Measurements from ENCODE around the gene ABCC5. TPM values are rescaled to one million over a fixed set of nuclear protein-coding genes. Genes with fewer than 3 reads are reported as not detected.

The ABCC5 gene
- total and polyA plus RNA-seq, 2 donors from 2014 or later, result 31.9 to 39.3 TPM

- peaks cover 3 to 15% (median 9%) of the 10 kb centered on the region in 3 donors for H3K4me1 ChIP-seq (ENCODE audit: control insufficient read depth in 2 of 3, insufficient read depth in 2 of 3, low read depth in 1 of 3, low read length in 3 of 3)
- peak overlapping the region in 2 of 3 donors; percentile 28 to 99 for H3K4me3 ChIP-seq (ENCODE audit: low read length in 3 of 3)
- H3K36me3 ChIP-seq (ENCODE audit: control insufficient read depth in 2 of 3, insufficient read depth in 3 of 3, low read length in 3 of 3), result peaks cover 0 to 3% (median 2%) of the 10 kb centered on the region in 3 donors
- TF ChIP-seq CTCF (IDR thresholded peaks at IDR 0.05; ENCODE audit: borderline replicate concordance, extremely low read depth, insufficient read depth), result no peak
- intact Hi-C loops (cut with DNase I), result loop anchor here (10.0 kb wide), 1 partner anchor 121 kb away; no protein-coding TSS in a partner anchor
- FAIRE-seq (no peak), DNase-seq (no peak)
- H3K9ac ChIP-seq (ENCODE audit: low read length in 3 of 3), result peak overlapping the region in 2 of 3 donors; percentile 4 to 42
- H3K27ac ChIP-seq (ENCODE audit: low read depth in 2 of 2, low read length in 2 of 2), result peak overlapping the region; percentile 46 to 51
- H3K9me3 ChIP-seq (ENCODE audit: control insufficient read depth in 2 of 3, insufficient read depth in 1 of 3, low read length in 3 of 3), result no peaks in the 10 kb centered on the region
- no peaks in the 10 kb centered on the region for H3K27me3 ChIP-seq (ENCODE audit: control insufficient read depth, insufficient read depth, low read length)
These were observed 1.5 kb downstream of the ABCC5 start for GRCh38 chr3:184016169-184016570.

GRCh38 chr3:184015381-184016019 lies 2.2 kb downstream of the ABCC5 start:
- FAIRE-seq, result no peak
- peak overlapping the region in 2 of 3 donors; percentile 55 to 99 for H3K4me3 ChIP-seq (ENCODE audit: low read length in 3 of 3)
- intact Hi-C loops (cut with DNase I), result loop anchor here (10.0 kb wide), 1 partner anchor 121 kb away; no protein-coding TSS in a partner anchor
- peak in 3 of 5 donors; percentile 26 to 62 (median 54) for DNase-seq
- H3K9ac ChIP-seq (ENCODE audit: low read length in 3 of 3), result peak overlapping the region in 2 of 3 donors; percentile 48 to 52
- peak overlapping the region; percentile 58 to 63 for H3K27ac ChIP-seq (ENCODE audit: low read depth in 2 of 2, low read length in 2 of 2)
- H3K9me3 ChIP-seq (ENCODE audit: control insufficient read depth in 2 of 3, insufficient read depth in 1 of 3, low read length in 3 of 3), result no peaks in the 10 kb centered on the region
- peaks cover 0 to 3% (median 2%) of the 10 kb centered on the region in 3 donors for H3K36me3 ChIP-seq (ENCODE audit: control insufficient read depth in 2 of 3, insufficient read depth in 3 of 3, low read length in 3 of 3)
- TF ChIP-seq CTCF (IDR thresholded peaks at IDR 0.05; ENCODE audit: borderline replicate concordance, extremely low read depth, insufficient read depth), result no peak
- H3K4me1 ChIP-seq (ENCODE audit: control insufficient read depth in 2 of 3, insufficient read depth in 2 of 3, low read depth in 1 of 3, low read length in 3 of 3), result peaks cover 3 to 16% (median 9%) of the 10 kb centered on the region in 3 donors
- H3K27me3 ChIP-seq (ENCODE audit: control insufficient read depth, insufficient read depth, low read length), result no peaks in the 10 kb centered on the region

GRCh38 chr3:184011937-184012889 lies 5.5 kb downstream of the ABCC5 start:
- H3K36me3 ChIP-seq (ENCODE audit: control insufficient read depth in 2 of 3, insufficient read depth in 3 of 3, low read length in 3 of 3), result peaks cover 0 to 7% (median 2%) of the 10 kb centered on the region in 3 donors
- peaks cover 3 to 16% (median 9%) of the 10 kb centered on the region in 3 donors for H3K4me1 ChIP-seq (ENCODE audit: control insufficient read depth in 2 of 3, insufficient read depth in 2 of 3, low read depth in 1 of 3, low read length in 3 of 3)
- no peaks in the 10 kb centered on the region for H3K27me3 ChIP-seq (ENCODE audit: control insufficient read depth, insufficient read depth, low read length)
- intact Hi-C loops (cut with DNase I), result loop anchor here (10.0 kb wide), 1 partner anchor 117 kb away; no protein-coding TSS in a partner anchor
- FAIRE-seq, result no peak
- H3K9ac ChIP-seq (ENCODE audit: low read length in 3 of 3), result no peak overlapping the region
- H3K4me3 ChIP-seq (ENCODE audit: low read length in 3 of 3), result no peak overlapping the region
- TF ChIP-seq CTCF (IDR thresholded peaks at IDR 0.05; ENCODE audit: borderline replicate concordance, extremely low read depth, insufficient read depth), result no peak
- no peak for DNase-seq
- H3K9me3 ChIP-seq (ENCODE audit: control insufficient read depth in 2 of 3, insufficient read depth in 1 of 3, low read length in 3 of 3), result no peaks in the 10 kb centered on the region
- H3K27ac ChIP-seq (ENCODE audit: low read depth in 2 of 2, low read length in 2 of 2), result no peak overlapping the region

Measured in kidney (tissue), 14 donors.